ENCODE data around the gene LDB2.

Gene LDB2

DNA sequence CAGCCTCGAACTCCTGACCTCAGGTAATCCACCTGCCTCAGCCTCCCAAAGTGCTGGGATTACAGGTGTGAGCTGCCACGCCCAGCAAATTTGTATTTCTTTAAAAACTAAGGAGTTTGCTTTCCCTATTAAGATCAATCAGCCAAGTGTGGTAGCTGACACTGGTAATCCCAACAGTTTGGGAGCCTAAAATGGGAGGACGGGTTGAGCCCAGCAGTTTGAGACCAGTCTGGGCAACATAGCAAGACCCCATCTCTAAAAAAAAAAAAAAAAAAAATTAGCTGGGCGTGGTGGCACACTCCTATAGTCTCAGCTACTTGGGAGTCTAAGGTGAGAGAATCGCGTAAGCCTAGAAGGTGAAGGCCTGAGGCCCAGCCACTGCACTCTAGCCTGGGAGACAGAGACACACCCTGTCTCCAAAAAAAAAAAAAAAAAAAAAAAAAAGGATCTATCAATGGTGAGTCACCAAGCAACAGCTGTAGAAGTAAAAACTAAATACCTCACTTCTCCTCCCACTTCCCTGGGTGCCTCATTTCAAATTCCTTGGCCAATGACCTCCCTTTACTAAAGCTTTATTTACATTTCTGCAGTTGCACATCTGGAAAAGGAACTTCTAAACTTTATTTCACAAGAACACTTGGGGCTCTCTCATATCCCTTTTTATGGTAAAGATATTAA is 54.5 kb downstream of the LDB2 start:
- DNase-seq (ENCODE audit: low read depth in 2 of 2) = no peak

DNA sequence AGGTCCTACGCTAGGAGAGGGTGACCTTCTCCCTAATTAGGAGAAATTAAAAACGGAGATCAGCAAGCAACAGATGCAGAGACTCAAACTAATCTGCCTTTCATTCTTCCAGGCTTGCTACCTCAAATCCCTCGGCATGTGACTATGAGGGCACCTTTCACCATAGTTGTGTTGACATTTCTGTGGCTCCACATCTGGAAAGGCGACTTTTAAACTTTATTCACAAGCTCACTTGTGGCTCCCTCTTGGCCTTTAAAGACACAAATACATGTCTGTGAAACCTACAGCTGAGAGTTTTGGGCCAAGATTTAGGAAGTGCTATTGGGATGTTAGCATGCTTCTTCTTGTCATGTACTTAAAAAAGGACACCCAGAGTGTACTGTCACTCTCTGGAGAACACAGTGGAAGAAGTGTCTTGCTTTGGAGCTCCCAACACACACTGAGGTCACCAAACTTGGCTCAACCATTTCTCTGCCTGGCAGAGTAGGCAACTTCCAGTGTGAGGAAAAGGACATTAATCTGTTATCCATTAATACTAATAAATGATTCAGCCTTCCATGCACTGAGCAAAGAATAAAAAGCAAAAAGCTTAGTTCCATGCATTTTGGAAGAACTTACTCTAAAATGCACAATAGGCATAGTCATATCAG is 60.1 kb downstream of the LDB2 start:
- DNase-seq (ENCODE audit: low read depth in 2 of 2) = no peak

DNA sequence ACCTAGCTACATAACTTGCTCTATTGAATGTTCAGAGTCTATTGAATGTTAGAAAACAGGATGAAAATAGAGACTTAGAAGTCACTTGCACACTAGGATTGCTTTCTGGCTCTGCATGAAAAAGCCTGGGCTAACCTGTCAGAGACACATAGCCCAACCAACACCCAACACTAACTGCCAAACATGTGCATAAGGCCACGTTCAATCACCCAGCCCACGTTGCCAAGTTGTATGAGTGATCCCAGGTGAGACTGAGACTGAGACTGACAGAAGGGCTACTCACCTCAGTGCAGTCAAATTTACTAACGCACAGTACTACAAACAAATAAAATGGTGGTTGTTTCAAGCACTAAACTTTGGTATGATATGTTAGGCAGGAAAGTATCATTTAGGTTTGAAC is 61.0 kb downstream of the LDB2 start:
- DNase-seq (ENCODE audit: low read depth in 2 of 2) = no peak

DNA sequence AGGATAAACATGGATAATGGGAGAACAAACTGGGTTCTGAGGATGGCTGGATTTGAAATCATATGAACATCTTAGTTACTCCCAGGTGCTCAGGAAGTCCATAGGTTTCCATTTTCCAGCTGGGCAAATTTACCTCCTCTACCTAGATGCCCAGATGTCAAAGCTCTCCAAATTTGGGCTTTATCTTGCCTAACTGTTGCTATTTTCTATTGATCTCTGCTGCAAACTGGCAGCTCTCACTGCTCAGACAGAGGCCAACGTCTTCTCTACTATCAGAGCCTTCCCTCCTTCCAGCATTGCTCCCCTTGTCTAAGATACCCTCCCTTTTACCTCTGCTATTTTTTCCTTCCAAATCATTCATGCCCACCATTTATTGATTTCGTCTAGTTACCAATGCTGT is 62.1 kb downstream of the LDB2 start:
- DNase-seq (ENCODE audit: low read depth in 2 of 2) = no peak

DNA sequence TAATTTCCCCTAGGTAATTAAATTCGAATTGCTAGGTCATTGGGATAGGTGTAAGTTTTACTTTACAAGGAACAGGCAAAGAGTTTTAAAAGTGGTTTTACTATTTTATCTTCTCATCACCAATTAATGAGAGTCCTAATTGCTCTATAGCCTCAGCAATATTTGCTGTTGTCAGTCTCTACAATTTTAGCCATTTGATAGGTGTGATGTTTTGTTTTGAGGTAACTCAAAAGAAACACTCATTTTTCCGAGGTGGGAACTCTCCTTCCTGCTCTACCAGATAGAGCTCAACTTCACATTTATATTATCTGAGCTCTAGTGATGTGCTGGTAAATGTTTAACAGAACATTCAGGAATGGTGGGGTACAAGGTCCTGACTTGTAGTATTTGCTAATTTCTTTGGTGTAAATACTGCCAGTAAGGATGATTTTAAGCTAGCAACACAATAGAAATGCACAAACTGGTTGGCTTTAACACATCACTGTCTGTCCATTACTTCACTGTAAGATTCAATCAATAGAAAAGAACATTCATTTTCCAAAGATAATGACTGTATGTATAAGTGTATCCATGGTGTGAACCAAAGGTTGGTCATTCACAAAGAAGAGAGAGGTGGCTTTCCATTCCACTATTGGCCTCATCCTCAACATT is 62.7 kb downstream of the LDB2 start:
- no peak for DNase-seq (ENCODE audit: low read depth in 2 of 2)

DNA sequence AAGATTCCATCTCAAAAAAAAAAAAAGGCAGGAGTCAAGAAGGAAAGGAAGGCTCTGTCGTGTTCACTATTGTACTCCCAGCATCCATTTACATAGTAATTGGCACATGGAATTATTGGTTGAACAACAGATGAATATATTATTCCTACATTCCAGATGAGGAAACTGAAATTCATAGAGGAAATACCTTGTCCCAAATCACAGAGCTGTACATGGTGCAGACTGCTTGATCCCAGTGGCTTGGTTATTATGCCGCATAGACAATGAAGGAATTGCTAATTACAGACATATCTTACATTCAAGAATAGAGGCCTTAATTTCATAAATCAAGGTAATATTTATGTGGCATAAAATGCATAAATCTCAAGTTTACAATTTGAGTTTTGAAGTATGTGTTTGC is 63.6 kb downstream of the LDB2 start:
- no peak for DNase-seq (ENCODE audit: low read depth in 2 of 2)

DNA sequence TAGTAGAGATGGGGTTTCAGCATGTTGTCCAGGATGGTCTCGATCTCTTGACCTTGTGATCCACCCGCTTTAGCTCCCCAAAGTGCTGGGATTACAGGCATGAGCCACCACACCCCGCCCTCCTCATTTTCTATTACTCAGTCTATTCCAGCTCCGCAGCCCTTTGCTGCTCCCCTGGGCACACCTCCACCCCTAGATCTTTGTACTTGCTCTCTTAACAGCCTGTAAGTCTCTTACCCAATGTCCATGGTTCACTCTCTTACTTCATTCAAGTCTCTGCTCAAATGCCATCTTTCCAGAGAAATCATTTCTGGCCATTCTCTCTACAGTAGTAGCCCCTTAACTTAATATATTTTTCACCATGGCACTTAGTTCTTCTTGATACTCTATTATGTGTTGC is 64.7 kb downstream of the LDB2 start:
- DNase-seq (ENCODE audit: low read depth in 2 of 2) = no peak

DNA sequence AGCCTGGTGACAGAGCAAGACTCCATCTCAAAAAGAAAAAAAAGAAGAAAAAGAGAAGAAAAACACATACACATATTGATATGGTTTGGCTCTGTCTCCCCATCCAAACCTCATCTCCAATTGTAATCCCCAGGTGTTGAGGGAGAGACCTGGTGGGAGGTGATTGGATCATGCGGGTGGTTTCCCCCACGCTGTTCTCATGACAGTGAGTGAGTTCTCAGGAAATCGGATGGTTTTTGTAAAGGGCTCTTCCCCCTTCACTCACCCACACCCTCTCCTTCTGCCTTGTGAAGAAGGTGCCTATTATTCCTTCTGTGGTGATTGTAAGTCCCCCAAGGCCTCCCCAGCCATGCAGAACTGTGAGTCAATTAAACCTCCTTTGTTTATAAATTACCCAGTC is 68.4 kb downstream of the LDB2 start:
- no peak for DNase-seq (ENCODE audit: low read depth in 2 of 2)

DNA sequence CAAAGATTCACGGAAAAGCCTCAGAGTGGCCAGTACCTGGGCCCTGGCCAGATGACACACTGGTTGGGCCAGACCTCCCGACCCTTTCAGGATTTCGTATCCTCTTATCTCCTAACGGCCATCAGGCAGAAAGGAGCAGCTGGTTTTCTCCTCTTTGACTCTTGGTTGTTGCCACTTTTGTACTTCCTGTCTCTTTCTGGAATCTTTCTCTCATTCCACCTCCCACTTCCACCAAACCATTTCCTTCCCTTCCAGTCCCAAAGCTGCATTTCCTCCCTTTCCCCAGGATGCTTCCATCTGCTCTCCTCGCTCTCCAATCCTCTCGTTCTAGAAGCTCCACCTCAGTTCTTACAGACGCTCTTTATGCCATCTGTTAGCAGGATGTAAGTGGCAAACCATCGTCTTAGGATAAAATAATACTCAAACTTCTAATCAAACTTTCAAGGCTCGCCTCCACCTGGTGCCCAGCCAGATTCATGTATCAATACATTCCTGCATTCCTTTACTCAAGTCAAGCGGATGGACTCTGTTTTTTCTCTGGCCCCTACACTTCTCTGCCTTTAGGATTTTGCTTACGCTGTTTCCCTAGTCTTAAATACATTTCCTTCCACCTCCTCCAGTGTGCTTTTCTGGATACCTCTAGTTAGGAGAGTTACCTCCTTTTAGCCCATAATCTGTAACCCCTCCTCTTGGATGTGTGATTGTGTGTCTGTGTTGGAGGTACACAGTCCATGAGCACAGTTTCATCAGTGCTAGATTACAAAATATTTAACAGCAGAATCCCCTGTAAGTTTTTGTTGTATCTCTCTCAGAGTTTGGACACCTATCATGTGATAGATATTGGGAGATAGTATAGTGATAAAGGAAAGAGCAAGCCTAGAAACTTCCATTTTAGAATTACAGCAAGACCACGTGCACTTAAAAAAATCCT is 70.4 kb downstream of the LDB2 start:
- no peak for DNase-seq (ENCODE audit: low read depth in 2 of 2)

DNA sequence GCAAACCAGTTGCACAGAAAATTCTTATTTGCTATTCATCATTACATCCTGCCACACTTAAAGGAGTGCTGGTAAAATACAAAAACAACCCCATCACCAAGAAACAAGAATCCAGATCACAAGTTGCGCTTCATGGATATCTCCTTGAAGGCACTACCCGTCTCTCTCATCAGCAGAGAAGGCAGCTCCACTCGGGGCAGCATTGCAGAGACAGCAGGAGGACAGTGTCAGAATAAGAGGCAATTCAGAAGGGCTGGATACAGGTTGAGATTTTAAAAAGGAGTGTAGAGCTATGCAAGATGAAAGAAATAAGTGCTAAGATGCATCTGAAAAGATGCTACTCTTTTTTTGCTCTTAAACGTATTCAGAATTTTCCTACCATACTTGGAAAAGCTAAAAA is 71.4 kb downstream of the LDB2 start:
- DNase-seq (ENCODE audit: low read depth in 2 of 2) = no peak

DNA sequence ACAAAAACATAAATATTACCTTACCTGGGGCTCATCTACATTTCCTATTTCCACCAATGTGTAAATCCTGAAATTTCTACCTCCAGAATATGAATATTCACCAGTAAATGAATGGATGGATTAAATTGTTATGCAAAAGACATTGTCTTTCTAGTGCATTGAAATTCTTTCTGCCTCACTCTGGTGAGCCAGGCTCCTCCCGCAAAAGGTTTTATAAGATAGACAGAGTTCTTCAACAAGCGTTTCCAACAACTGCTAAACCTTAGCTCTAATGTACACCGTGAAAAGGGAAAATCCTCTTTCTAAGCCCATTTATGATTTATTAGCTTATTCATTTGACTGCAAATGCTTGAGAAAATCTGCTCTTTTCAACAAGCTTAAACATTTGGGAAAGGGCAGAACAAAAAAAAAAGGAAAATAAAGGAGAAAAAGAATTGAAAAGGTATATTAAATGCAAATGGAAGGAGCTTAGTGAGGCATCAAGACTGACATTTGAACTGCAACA is 72.0 kb downstream of the LDB2 start:
- DNase-seq (ENCODE audit: low read depth in 2 of 2) = no peak

DNA sequence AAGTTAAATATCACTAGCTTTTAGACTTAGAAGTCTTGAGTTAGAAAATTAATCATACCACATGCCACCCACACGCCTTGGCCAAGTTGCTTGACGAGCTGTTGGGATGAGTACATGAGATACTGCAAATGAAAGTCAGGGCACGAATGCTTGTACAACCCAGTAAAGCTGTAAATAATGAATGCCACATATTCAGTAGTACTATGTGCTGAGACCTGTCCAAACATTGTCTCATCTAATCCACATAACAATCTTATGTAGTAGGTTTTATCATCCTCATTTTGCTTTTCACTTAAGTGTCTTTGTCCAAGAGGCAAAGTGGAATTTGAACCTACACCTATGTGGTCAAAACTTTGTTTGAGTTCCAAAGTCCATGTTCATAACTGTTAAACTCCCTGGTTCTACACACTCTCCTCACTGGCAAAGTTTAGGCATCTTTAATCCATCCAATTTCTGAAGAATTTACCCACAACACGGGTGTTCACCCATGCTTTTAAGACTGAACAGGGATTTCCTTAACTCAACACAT is 74.1 kb downstream of the LDB2 start:
- no peak for DNase-seq (ENCODE audit: low read depth in 2 of 2)

DNA sequence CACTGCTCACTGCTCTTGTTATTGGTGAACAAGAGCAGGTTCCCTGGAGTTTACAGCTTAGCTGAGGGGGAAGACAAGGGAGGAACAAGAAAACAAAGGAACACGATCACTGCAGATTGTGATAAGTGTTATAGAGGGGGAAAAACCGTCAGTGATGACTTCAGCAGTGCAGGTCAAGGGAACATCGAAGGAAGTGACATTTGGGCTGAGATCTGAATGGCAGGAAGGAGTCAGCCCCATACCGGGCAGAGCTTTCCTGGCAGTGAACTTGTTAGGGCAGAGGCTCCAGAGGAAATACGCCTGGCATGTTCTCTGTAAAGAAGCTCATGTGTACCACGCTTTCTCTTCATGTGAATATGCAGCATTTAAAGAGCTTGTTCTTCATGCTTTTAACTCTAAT is 78.1 kb downstream of the LDB2 start:
- DNase-seq (ENCODE audit: low read depth in 2 of 2) = no peak

DNA sequence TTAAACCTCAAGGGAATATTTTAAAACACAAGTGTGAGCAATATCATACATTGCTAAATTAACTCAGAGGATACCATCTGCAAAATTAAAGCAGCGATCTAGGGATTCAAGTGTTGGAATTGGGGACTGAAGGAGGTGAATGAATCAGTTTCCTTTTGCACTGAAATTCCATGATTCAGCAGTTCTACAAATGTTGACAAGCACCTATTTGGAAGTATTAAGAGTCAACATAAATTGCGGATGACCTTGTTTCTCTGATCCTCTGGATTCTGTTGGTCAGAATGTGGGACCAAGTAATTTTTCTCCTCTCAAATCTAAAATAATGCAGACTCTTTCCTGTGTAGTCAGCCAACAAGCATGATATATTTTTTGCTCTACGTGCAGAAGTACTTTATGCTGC is 78.8 kb downstream of the LDB2 start:
- no peak for DNase-seq (ENCODE audit: low read depth in 2 of 2)

DNA sequence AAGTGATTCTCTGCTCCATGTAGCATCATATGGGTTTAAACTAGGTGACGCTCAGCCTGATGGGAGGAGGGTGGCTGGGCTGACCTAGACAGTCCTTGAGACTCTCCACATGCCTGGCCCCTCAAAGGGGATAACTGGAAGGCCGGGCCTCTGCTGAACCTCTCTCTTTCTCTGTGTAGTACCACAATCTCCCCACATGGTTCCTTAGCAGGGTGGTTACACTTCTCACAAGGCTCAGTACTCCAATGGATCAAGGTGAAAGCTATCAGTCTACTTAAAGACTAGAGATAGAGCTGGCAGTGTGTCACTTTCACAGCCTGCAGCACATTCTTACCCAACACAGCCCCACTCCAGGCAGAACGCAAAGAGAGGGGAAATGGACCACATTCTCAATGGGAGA is 80.4 kb downstream of the LDB2 start:
- DNase-seq (ENCODE audit: low read depth in 2 of 2) = no peak

DNA sequence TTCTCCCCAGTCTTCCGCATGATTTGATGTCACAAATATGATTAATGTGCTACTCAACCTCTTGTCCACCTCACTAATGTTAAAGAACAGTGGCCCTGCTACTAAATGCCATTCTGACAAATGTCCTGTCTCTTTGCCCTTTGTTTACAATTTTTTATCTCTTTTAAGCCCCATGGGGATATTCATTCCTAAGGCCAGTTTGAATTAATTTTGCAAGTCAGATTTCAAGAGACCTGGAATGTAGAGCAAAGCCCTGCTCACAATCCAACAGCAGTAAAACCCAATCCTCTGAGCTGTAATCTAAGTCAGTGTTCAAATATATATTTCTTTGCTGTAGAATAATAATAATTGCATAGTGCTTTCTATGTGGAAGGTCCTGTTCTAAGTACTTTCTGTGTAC is 81.2 kb downstream of the LDB2 start:
- DNase-seq (ENCODE audit: low read depth in 2 of 2) = no peak

DNA sequence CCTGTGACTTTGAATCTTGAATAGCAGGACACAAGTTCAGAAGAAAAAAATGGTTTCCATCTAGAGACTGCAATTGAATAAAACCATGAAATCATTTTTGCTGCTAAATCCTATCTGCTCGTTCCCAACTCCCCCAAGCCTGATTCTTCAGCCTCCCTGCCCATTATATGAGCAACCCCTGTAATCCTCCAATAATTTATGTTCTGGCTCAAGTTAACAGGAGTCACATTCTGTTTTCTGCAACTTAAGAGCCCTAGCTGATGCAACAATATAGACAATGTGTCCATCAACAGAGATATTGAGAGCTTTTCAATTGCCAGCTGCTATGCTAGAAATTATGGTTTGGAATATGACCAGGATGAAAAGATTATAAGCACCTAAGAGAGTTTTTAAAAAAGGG is 84.1 kb downstream of the LDB2 start:
- no peak for DNase-seq (ENCODE audit: low read depth in 2 of 2)

DNA sequence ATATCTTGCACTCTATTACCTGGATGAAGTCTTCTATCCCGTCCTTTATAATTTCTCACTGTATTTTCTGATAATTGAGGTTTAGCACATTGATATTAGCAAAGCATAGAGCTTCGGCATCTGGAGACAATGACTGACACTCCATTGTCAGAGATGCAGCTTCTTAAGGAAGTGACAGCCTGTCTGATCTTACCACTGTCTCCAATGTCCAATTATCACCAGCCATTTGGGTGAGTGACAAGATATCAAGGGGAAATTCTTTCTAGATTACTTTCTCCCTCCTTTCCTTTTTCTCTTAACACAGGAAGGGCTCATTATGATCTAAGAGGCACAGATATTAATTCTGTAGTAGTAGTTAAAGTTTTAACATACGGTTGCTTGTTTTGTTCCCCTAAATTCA is 86.4 kb downstream of the LDB2 start:
- no peak for DNase-seq (ENCODE audit: low read depth in 2 of 2)

DNA sequence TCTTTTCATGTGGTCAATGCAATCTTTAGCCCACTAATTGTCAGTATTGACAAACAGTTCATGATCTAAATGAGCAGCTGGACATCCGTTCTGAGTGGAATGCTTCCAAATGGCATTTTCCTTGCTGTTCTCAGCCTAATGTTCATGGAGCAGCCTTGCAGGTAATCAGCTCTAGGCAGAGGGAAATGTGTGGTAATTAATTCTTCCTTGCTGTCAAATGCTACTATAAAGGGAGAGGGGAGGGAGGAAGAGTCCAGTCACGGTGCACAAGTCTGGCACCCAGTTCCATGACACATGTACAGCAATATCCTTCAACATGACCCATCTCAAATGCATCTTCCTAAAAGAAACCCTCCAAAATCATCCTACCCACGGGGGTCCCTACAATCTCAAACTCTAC is 88.5 kb downstream of the LDB2 start:
- no peak for DNase-seq (ENCODE audit: low read depth in 2 of 2)

DNA sequence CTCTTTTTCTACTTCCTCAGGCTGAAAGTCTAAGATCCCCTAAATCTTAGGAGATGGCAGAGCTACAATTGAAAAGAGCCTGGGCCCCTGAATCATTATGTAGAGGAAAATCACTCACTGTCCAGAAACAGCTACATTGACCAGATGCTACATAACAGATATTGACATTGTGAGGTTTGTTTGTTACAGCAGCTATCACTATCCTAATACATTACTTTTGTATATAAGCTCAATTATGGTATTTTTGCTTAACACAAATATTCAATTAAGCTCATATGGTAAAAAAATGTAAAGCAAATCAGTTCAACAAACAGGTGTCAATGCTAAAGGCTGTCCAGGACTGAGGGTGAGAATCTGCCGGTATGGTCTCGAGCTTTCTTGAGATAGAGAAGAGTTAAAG is 89.4 kb downstream of the LDB2 start:
- no peak for DNase-seq (ENCODE audit: low read depth in 2 of 2)

DNA sequence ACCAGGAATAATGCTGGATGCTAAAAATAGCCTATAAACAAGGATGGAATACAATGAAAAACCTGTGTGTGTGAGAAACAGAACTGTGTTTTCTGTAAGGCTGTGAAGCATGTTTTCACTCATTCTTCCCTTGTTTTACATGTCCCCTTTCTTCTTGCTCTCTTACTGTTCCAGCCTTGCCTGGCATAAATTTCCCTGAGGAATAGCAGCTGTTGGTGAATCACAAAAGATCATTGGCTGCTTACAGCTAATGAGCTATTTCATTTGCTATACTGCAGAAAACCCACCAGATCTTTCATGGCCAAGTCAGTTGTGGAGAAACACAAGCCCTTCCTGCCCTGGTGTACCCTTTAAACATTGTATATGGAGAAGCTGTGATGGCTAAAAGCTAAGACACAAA is 91.1 kb downstream of the LDB2 start:
- DNase-seq (ENCODE audit: low read depth in 2 of 2) = no peak

DNA sequence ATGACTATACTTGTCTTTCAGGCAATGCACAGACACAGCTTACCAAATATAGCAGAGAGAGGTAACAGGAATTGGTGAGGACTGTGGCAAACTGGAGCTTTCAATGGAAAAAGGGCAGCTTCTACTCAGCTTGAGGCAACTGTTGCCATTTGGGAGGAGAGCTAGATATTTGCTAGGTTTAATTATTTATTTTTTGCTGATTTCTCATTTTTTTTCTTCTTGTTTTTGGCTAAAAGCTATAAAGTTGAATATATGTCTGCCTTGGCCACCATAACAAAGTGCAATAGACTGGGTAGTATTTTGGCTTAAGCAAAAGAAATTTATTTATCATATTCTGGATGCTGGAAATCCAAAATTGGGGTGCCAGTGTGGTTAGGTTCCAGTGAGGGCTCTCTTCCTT is 93.9 kb downstream of the LDB2 start:
- no peak for DNase-seq (ENCODE audit: low read depth in 2 of 2)
